ENCODE results near the gene PKHD1.
A peak's percentile ranks its signal among the peaks of the same experiment; 100 is the strongest.
"Not testable (repeated sequence)": the region's sequence is repeated elsewhere in the genome, so short reads cannot be mapped to it uniquely, and the experiment has no call there.

PKHD1 gene

GRCh38 chr6:51959744-51960383 is 127.5 kb downstream of the PKHD1 start:
- no peak overlapping the region for H3K9ac ChIP-seq (ENCODE audit: low read depth, low read length)
- H3K27me3 ChIP-seq (ENCODE audit: control insufficient read depth, insufficient read depth, low read length): no peaks in the 10 kb centered on the region
- H3K27ac ChIP-seq (ENCODE audit: low read depth, low read length): no peak overlapping the region
- H3K9me3 ChIP-seq (ENCODE audit: control insufficient read depth, insufficient read depth, low read length): no peaks in the 10 kb centered on the region
- H3K36me3 ChIP-seq (ENCODE audit: control insufficient read depth, insufficient read depth, low read length): no peaks in the 10 kb centered on the region
- H3K4me3 ChIP-seq (ENCODE audit: low read depth, low read length): no peak overlapping the region
- H3K4me1 ChIP-seq (ENCODE audit: control insufficient read depth, insufficient read depth, low read length): no peaks in the 10 kb centered on the region

DNA sequence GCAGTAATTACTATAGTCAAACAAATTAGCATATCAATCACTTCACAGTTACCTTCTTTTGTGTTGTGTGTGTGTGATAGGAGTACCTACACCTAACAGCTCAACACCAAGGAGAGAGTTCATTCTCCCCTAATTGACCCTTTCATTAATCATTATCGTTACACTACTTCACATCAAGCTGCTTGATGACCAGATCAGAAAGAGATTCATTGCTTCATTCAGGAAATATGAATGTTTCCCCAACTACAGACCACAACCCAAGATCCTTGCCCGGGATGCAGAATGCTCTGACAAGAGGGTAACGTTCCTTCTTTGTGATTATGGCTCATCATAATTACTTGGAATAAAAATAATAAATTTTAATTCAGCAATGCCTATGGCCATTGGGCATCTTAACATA is 132.7 kb downstream of the PKHD1 start:
- H3K9me3 ChIP-seq (ENCODE audit: control insufficient read depth, insufficient read depth, low read length): no peaks in the 10 kb centered on the region
- H3K4me1 ChIP-seq (ENCODE audit: control insufficient read depth, insufficient read depth, low read length): no peaks in the 10 kb centered on the region
- no peak overlapping the region for H3K27ac ChIP-seq (ENCODE audit: low read depth, low read length)
- no peaks in the 10 kb centered on the region for H3K36me3 ChIP-seq (ENCODE audit: control insufficient read depth, insufficient read depth, low read length)
- no peak overlapping the region for H3K9ac ChIP-seq (ENCODE audit: low read depth, low read length)
- H3K27me3 ChIP-seq (ENCODE audit: control insufficient read depth, insufficient read depth, low read length): no peaks in the 10 kb centered on the region
- H3K4me3 ChIP-seq (ENCODE audit: low read depth, low read length): no peak overlapping the region

DNA sequence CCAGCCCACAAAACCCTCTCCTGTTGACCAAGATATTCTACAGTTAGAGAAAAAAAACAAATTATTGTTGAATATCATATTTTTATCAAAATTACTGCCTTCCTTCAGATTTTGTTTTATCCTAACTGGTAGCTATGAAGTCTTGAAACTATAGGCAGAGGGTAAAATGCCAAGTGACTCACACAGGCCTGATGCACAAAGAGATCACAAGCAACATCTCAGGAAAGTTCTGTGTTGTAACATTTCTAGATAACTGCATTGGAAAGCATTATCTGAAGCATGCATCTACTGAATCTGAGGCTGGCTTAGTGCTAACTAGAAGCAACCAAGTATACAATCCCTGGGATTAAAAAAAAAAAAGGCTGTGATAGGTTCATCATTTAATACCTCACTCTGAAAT is 134.2 kb downstream of the PKHD1 start:
- H3K36me3 ChIP-seq (ENCODE audit: control insufficient read depth, insufficient read depth, low read length): no peaks in the 10 kb centered on the region
- no peaks in the 10 kb centered on the region for H3K27me3 ChIP-seq (ENCODE audit: control insufficient read depth, insufficient read depth, low read length)
- H3K9ac ChIP-seq (ENCODE audit: low read depth, low read length): no peak overlapping the region
- no peak overlapping the region for H3K4me3 ChIP-seq (ENCODE audit: low read depth, low read length)
- no peaks in the 10 kb centered on the region for H3K9me3 ChIP-seq (ENCODE audit: control insufficient read depth, insufficient read depth, low read length)
- no peaks in the 10 kb centered on the region for H3K4me1 ChIP-seq (ENCODE audit: control insufficient read depth, insufficient read depth, low read length)
- no peak overlapping the region for H3K27ac ChIP-seq (ENCODE audit: low read depth, low read length)

DNA sequence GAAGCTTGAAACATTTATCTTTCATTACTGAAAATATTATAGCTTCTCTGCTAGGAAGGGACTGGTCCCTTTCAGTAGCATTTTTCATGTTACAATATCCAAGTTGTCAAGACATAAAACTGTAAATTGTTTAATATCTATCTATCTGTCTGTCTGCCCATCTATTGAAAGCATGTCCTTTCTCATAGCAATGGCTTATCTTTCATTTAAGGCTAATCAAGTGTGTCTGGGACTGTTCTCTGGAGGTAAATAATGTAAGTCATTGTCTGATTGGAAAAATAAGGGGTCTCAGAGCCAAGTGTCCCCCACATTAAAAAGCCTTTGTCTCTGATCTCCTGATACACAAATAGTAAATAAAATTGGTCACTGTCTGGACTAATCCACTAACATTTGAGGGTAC is 135.5 kb downstream of the PKHD1 start:
- Histone ChIP-seq H3K4me3 (ENCODE audit: low read depth, low read length) (no peak overlapping the region), H3K4me1 (ENCODE audit: control insufficient read depth, insufficient read depth, low read length) (no peaks in the 10 kb centered on the region), H3K9me3 (ENCODE audit: control insufficient read depth, insufficient read depth, low read length) (no peaks in the 10 kb centered on the region), H3K9ac (ENCODE audit: low read depth, low read length) (no peak overlapping the region), H3K27me3 (ENCODE audit: control insufficient read depth, insufficient read depth, low read length) (no peaks in the 10 kb centered on the region), H3K36me3 (ENCODE audit: control insufficient read depth, insufficient read depth, low read length) (no peaks in the 10 kb centered on the region), H3K27ac (ENCODE audit: low read depth, low read length) (no peak overlapping the region)

DNA sequence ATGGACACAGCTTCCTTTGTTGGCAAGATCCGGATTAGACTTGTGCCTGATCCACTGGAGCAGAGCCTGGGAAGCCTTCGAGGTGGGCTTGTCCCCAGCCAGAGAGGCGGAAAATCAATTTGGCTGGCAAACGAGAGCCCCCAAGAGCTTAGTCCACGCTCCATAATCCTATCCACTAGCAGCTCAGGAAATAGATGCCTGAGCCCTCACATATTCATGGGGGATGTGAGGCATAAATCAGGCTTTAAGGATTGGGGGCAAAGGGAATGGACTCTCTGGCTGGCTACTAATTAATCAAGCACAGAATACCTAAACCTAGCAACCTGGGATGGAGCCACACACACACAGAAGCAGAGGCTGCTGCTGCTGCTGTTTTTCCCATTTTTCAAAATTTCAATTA is 137.9 kb downstream of the PKHD1 start:
- Histone ChIP-seq H3K4me3 (ENCODE audit: low read depth, low read length) (no peak overlapping the region), H3K9ac (ENCODE audit: low read depth, low read length) (no peak overlapping the region), H3K27ac (ENCODE audit: low read depth, low read length) (no peak overlapping the region), H3K4me1 (ENCODE audit: control insufficient read depth, insufficient read depth, low read length) (no peaks in the 10 kb centered on the region), H3K27me3 (ENCODE audit: control insufficient read depth, insufficient read depth, low read length) (no peaks in the 10 kb centered on the region), H3K9me3 (ENCODE audit: control insufficient read depth, insufficient read depth, low read length) (no peaks in the 10 kb centered on the region), H3K36me3 (ENCODE audit: control insufficient read depth, insufficient read depth, low read length) (no peaks in the 10 kb centered on the region)

DNA sequence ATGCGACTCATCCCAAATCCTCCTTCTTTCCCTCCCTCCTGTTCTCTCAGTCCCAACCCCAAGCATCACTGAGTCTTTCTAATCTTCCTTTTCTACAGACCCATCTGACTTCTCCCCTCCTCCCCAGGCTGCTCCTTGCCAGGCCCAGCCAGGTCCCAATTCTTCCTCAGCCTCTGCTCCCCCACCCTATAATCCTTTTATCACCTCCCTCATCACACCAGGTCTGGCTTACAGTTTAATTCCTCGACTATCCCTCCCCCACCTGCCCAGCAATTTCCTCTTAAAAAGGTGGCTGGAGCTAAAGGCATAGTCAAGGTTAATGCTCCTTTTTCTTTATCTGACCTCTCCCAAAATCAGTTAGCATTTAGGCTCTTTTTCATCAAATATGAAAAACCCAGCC is 147.7 kb downstream of the PKHD1 start:
- H3K27me3 ChIP-seq (ENCODE audit: control insufficient read depth, insufficient read depth, low read length); H3K4me3 ChIP-seq (ENCODE audit: low read depth, low read length); H3K27ac ChIP-seq (ENCODE audit: low read depth, low read length); H3K9me3 ChIP-seq (ENCODE audit: control insufficient read depth, insufficient read depth, low read length); H3K36me3 ChIP-seq (ENCODE audit: control insufficient read depth, insufficient read depth, low read length); H3K9ac ChIP-seq (ENCODE audit: low read depth, low read length): not testable (repeated sequence)
- peaks cover 19% of the 10 kb centered on the region for H3K4me1 ChIP-seq (ENCODE audit: control insufficient read depth, insufficient read depth, low read length)

- Histone ChIP-seq H3K4me3 (ENCODE audit: low read depth, low read length) (no peak overlapping the region), H3K4me1 (ENCODE audit: control insufficient read depth, insufficient read depth, low read length) (peaks cover 28% of the 10 kb centered on the region), H3K9ac (ENCODE audit: low read depth, low read length) (no peak overlapping the region), H3K36me3 (ENCODE audit: control insufficient read depth, insufficient read depth, low read length) (no peaks in the 10 kb centered on the region), H3K27me3 (ENCODE audit: control insufficient read depth, insufficient read depth, low read length) (no peaks in the 10 kb centered on the region), H3K9me3 (ENCODE audit: control insufficient read depth, insufficient read depth, low read length) (peaks cover 7% of the 10 kb centered on the region; the same call in 1 of the 2 replicates), H3K27ac (ENCODE audit: low read depth, low read length) (peak overlapping the region; percentile 53)
These were observed 150.7 kb downstream of the PKHD1 start for GRCh38 chr6:51936531-51937290.

GRCh38 chr6:51934098-51934497 is 153.3 kb downstream of the PKHD1 start:
- Histone ChIP-seq H3K36me3 (ENCODE audit: control insufficient read depth, insufficient read depth, low read length) (no peaks in the 10 kb centered on the region), H3K4me1 (ENCODE audit: control insufficient read depth, insufficient read depth, low read length) (peaks cover 28% of the 10 kb centered on the region), H3K9ac (ENCODE audit: low read depth, low read length) (no peak overlapping the region), H3K27ac (ENCODE audit: low read depth, low read length) (no peak overlapping the region), H3K27me3 (ENCODE audit: control insufficient read depth, insufficient read depth, low read length) (no peaks in the 10 kb centered on the region), H3K4me3 (ENCODE audit: low read depth, low read length) (no peak overlapping the region), H3K9me3 (ENCODE audit: control insufficient read depth, insufficient read depth, low read length) (peaks cover 7% of the 10 kb centered on the region; the same call in 1 of the 2 replicates)

DNA sequence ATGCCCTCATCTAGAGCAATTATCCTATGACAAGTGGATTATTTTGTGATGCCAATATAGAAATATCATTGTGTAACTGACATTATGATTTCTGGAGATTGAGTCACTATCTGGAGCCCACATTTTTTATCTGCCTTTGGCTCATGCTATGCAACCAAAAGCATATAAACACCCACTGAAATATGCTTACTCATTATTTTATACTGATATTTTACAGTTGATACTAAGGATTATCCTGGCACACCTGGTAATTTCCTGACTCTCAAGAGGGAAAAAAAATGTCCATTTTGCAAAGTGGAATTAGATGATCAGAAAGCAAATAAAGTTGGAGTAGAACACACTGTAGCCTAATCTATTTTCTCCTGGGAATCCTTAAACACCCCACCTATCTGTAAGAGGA is 154.5 kb downstream of the PKHD1 start:
- Histone ChIP-seq H3K9me3 (ENCODE audit: control insufficient read depth, insufficient read depth, low read length) (peaks cover 5% of the 10 kb centered on the region; the same call in 1 of the 2 replicates), H3K4me3 (ENCODE audit: low read depth, low read length) (no peak overlapping the region), H3K36me3 (ENCODE audit: control insufficient read depth, insufficient read depth, low read length) (no peaks in the 10 kb centered on the region), H3K9ac (ENCODE audit: low read depth, low read length) (no peak overlapping the region), H3K27me3 (ENCODE audit: control insufficient read depth, insufficient read depth, low read length) (no peaks in the 10 kb centered on the region), H3K4me1 (ENCODE audit: control insufficient read depth, insufficient read depth, low read length) (peaks cover 28% of the 10 kb centered on the region), H3K27ac (ENCODE audit: low read depth, low read length) (no peak overlapping the region)

DNA sequence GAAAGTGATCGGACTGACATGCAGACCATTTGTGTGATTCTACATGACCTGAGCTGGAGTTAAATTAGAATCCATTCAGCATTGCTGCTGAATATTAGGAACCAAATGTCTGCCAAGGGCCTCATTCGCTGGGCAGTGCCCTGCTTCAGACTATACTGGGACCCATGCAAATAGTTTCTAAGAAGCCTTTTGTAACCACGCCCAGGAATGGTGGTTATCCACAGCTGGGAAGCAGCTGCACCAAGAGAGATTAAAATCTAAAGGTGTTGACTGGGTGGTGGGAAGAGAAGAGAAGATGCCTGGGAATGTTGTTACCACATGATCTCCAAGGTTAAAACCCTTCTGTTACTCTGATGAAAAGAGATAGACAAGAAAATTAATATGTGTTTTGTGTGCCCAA is 156.8 kb downstream of the PKHD1 start:
- no peak overlapping the region for H3K9ac ChIP-seq (ENCODE audit: low read depth, low read length)
- H3K36me3 ChIP-seq (ENCODE audit: control insufficient read depth, insufficient read depth, low read length): no peaks in the 10 kb centered on the region
- H3K9me3 ChIP-seq (ENCODE audit: control insufficient read depth, insufficient read depth, low read length): no peaks in the 10 kb centered on the region
- no peak overlapping the region for H3K4me3 ChIP-seq (ENCODE audit: low read depth, low read length)
- no peaks in the 10 kb centered on the region for H3K27me3 ChIP-seq (ENCODE audit: control insufficient read depth, insufficient read depth, low read length)
- no peak overlapping the region for H3K27ac ChIP-seq (ENCODE audit: low read depth, low read length)
- peaks cover 20% of the 10 kb centered on the region for H3K4me1 ChIP-seq (ENCODE audit: control insufficient read depth, insufficient read depth, low read length)

- H3K9ac ChIP-seq (ENCODE audit: low read depth, low read length): no peak overlapping the region
- H3K27me3 ChIP-seq (ENCODE audit: control insufficient read depth, insufficient read depth, low read length): no peaks in the 10 kb centered on the region
- no peak overlapping the region for H3K4me3 ChIP-seq (ENCODE audit: low read depth, low read length)
- peaks cover 20% of the 10 kb centered on the region for H3K4me1 ChIP-seq (ENCODE audit: control insufficient read depth, insufficient read depth, low read length)
- H3K9me3 ChIP-seq (ENCODE audit: control insufficient read depth, insufficient read depth, low read length): 0 out of 2 replicates have a peak, but pooled peaks cover 2% of the 10 kb centered on the region
- no peaks in the 10 kb centered on the region for H3K36me3 ChIP-seq (ENCODE audit: control insufficient read depth, insufficient read depth, low read length)
- H3K27ac ChIP-seq (ENCODE audit: low read depth, low read length): no peak overlapping the region
These were observed 157.4 kb downstream of the PKHD1 start for GRCh38 chr6:51929934-51930574.

All from HUES48 (cell line).